Measurements from ENCODE around the gene NFATC1.

- TF ChIP-seq, protein P1, sequence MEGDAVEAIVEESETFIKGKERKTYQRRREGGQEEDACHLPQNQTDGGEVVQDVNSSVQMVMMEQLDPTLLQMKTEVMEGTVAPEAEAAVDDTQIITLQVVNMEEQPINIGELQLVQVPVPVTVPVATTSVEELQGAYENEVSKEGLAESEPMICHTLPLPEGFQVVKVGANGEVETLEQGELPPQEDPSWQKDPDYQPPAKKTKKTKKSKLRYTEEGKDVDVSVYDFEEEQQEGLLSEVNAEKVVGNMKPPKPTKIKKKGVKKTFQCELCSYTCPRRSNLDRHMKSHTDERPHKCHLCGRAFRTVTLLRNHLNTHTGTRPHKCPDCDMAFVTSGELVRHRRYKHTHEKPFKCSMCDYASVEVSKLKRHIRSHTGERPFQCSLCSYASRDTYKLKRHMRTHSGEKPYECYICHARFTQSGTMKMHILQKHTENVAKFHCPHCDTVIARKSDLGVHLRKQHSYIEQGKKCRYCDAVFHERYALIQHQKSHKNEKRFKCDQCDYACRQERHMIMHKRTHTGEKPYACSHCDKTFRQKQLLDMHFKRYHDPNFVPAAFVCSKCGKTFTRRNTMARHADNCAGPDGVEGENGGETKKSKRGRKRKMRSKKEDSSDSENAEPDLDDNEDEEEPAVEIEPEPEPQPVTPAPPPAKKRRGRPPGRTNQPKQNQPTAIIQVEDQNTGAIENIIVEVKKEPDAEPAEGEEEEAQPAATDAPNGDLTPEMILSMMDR (IDR thresholded peaks at IDR 0.05 in 4 of 5, conservative IDR thresholded peaks at IDR 0.05 in 1 of 5): no peak
- no peak for TF ChIP-seq POLR2A (IDR thresholded peaks at IDR 0.05)
These were observed 142.9 kb downstream of the NFATC1 start for GRCh38 chr18:79538635-79539034.
